HG02870 (cell line): ENCODE data around the gene GABBR2.

Experiments used
- ATAC-seq: cut with Tn5 transposase; IDR thresholded peaks from one replicate; pipeline ENCODE4 v1.9.1; 2021; ENCODE audit warnings: mild to moderate bottlenecking, moderate library complexity; ENCODE audit not compliant: unreplicated experiment

GABBR2 gene

DNA sequence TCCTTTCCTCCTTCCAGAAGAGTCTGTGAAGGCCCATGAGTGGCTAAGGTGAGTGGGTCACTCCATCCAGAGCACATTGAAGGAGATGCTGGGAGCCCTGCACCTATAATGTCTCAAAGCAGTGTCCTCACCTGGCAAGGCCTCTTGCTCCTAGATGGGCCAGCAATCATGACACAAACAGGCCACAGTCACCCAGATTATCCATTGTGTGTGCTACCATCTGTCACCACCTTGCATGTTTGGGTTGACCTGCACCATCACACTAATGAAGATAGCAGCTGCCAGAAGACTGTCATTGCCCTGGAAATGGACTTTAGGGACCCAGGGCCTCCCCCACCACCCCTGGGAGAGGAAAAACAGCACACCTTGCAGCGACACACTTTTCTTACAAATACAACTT, 69.6 kb downstream of the GABBR2 start:
- no peak for ATAC-seq

DNA sequence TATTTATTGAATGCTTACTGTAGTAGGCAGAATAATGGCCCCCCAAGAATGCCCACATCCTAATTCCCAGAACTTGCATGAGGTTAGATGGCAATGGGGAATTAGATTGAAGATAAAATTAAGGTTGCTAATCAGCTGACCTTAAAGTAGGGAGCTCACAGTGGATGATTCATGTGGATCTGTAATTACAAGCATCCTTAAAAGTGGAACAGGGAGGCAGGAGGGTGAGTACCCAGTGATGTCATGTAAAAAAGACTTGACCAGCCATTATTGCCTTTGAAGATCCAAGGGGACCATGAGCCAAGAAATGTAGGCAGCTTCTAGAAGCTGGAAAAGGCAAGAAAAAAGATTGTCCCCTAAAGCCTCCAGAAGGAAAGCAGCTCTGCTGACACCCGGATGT, 71.4 kb downstream of the GABBR2 start:
- no peak for ATAC-seq

DNA sequence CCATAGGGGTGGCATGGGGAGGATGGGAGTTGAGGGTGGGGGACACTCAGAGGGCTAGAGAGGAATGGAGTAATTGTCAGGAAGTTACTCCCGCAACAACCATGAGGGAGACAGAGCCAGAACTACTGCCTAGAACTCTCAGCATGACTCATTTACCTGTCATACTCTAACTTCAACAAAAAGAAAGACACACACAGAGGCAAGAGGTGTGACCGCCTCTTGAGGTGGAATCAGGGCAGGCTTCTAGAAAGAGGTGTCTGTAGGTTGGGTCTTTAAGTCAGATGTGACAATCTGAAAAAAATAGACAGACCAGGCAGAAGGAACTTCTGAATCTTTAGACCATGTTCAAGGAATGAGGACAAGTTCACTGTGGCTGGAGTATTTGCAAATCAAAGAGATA, 73.4 kb downstream of the GABBR2 start:
- no peak for ATAC-seq

DNA sequence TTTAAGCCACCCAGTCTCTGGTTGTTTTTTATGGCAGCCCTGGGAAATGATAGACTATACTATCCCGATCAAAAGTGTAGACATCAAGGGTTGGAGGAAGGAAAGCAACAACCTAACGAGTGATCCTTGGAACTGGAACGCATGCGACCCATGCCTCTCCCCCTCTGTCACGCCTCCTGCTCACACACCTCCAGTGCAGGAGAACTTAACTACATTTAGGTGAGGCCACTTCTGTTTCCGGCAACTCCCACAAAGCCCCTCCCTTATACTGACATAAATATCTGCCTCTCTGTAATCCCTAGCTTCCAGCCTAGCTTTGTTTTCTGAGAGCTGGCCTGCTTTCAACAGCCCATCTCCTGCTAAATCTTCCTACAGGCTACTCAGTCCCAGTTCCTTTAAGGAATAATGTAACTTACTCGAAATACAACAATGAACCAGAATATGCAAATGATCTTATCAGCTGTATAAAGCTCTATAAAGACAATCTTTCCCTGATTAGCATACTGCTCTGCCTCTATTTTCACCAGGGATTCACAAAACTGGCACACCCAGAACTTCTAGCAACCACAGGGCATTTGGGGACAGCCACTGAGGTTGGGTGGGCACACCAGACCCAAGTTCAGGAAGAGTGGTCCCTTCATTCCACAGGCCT, 73.9 kb downstream of the GABBR2 start:
- ATAC-seq: no peak

DNA sequence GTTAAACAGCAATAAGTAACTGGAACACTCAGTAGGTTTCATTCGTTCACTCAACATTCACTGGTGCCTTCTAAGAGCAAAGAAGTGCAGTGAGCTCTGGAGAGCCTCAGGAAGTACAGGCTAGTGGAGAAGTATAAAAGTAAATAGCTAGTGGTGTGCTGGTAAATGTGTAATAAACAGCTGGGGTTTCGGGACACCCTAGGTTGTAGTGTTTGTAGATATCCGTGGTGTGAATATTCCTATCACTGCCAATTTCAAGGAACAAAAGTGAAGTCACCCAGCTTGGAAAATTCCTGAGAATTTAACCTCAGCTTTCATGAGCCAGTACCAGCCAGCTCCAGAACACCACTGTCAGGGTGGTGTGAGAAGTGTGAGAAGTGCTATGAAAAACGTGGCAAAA, 75.9 kb downstream of the GABBR2 start:
- no peak for ATAC-seq

DNA sequence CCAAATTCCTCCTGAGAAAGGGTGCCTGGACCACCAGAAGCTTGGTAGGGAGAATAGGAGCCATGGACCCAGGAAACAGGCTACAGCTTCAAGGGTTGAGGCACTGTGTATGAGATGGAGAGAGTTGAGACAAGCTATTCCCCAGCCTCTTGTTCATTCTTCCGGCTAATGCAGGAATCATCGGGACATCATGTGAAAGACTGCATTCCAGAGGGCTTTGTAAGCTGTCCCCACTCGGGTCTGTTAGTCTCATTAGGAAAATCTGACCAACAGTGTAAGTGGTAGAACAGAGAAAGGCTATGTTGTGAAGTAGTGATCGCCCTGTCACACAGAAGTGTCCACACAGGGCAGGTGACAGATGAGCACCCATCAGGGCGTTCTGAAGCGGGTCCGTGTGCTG, 81.4 kb downstream of the GABBR2 start:
- ATAC-seq: no peak

DNA sequence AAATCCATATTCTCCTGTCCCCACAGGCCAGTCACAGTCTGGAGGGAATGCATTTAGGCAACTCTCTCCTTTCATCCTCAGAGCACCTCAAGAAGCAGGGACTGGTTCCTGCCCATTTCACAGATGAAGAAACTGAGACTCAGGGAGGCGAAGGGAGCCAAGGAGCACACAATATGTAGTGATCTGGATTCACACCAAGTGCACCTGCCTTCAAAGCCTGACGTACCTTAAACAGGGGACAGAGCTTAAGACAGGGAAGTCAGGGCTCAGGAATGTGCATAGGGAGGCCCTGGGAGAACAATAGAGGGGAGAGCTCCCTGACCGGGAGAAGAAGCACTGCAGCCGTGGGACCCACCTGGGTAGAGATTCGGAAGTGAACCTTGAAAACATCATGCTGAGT, 83.0 kb downstream of the GABBR2 start:
- no peak for ATAC-seq

DNA sequence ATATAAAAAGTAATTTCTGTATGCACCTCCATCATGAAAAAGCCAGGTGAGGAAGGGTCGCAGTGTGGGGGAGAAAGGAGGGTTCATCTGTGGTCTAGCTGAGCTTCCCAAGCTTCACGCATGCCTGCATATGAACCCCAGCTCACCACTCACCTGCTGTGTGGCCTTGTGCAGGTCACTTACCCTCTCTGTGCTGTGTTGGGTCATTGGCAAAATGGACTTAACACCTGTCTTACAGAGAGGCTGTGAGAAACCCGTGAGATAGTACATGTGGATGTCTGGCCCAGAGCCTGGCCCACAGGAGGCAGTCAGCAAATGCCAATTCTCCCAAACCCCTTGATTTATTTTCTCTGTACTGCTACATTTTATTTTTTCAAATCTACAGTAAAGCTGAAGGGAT, 88.9 kb downstream of the GABBR2 start:
- no peak for ATAC-seq

DNA sequence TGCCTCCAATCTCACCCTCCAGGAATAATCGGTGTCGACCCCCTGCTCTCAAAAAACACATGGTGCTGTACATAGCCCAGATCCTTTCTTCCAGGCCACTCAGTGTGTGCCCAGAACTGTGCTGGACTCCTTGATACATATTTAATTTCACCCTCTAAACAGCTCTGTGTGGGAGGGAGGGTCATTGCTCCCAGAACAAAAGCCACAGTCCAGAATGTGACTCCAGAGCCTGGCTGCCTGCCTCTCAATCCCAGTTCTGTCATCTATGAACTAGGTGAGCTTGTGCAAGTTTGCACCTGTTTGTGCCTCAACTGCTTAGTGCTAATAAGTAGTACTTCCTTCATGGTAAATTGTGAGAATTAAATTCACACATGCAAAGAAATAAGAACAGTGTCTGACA, 93.1 kb downstream of the GABBR2 start:
- no peak for ATAC-seq

DNA sequence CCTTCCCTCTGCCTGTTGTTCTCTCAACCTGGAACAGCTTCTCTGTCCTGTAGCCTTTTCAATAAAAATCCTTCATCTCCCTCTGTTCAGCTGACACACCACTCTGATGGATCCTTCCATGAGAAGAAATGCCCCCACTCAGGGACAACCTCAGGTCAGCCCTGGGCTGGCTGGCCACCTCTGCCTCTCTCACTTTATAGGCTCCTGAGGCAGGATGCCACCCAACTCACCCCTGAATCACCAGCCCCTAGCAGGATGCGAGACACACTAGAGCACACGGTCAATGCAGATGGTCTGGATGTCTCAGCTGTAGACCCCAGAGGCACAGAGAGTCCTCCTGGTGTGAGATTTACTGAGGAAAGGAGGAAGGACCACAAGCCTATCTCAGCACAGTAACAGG, 93.8 kb downstream of the GABBR2 start:
- ATAC-seq: no peak

DNA sequence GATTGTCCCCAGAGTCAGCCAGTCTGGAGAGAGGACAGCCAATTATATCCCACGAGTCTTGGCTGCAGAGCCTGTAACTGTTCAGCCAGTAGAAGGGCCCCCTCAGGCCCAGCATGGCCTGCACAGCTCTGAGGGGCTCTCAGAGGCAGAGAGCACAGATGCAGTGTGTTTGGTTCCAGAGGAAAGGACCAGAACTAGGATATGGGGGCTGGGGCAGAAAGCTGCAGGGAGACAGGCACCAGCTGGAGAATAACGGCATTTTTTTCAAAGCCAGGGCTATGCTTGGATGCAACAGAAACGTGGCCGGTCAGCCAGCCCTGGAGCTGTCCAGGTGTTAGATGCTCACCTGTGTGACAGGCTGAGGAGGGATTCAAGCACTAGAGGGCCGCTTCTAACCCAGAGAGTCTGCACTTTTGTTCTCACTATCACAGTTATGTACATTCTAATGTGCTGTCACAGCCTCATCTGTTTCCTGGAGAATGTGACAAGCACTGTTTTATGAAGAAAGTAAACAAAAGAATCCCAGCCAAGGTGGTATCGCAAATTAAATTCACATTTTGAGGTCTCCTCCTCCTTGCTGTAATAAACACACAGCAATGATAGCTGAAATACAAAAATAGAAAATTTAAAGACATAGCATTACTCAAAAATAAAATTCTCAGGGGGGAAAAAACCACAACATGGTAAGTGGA, 96.5 kb downstream of the GABBR2 start:
- ATAC-seq: no peak

DNA sequence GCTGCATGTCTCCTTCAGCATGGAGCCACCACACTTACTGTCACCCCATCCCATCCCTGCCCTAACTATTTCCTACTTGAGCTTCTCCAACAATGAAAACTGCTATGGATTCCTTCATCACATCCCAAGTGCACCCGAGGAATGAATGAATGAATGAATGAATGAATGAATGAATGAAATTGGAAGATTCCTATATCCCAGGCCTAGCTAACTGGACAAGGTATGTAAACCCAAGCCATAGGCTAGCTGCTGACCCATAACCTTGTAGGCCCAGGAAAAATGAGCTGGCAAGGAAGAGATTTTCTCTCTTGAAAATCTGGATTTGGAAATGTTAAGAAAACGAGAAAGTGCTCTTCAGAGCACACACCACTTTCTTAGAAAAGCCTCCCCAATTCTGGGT, 97.4 kb downstream of the GABBR2 start:
- ATAC-seq: no peak

DNA sequence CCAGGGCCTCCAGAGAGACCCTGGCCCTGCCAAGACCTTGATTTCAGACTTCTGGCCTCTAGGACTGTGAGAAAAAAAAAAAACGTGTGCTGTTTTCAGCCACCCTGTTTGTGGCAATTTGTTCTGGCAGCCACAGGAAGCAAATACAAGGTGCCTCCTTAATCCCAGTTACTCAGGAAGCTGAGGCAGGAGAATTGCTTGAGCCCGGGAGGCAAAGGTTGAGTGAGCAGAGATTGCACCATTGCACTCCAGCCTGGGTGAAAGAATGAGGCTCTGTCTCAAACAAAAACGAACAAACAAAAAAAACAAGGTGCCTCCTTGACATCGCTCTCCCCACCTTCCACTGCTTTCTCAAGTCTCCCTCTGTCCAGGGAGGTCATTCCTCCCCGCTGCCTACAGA, 98.0 kb downstream of the GABBR2 start:
- ATAC-seq: no peak

DNA sequence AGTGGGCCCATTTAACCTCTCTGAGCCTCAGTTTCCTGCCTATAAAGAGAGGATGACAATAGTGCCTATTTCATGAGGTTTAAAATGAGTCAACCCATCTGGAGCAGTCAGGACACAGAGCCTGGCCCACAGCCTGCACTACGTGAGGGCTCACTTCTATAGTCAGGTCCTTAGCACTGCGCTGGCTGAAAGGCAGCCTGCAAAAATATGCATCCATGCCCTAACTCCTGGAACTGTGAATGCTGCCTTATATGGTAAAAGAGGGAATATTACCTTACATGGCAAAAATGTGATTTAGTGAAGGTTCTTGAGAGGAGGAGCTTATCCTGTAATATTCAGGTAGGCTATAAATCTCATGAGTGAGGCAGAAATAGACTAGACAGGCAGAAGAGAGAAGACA, 98.5 kb downstream of the GABBR2 start:
- ATAC-seq: no peak

DNA sequence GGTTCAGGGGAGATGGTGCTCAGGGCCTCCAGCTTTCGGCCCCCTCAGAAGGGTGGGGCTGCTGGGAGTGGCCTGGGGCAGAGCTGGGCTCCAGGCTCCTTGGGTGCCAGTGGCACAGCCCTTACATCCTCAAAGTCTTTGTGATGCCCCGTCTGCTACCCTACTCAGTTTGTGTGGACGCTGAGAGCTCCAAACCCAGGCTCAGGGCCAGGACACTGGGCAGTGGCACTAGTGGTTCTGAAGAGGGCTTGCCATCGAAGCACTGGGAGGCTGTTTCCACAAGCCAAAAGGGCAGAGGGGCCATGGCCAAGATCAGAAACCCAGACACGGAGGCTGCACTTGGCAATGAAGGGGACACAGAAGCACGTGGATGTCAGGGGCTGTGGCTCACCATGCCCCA, 99.1 kb downstream of the GABBR2 start:
- no peak for ATAC-seq

DNA sequence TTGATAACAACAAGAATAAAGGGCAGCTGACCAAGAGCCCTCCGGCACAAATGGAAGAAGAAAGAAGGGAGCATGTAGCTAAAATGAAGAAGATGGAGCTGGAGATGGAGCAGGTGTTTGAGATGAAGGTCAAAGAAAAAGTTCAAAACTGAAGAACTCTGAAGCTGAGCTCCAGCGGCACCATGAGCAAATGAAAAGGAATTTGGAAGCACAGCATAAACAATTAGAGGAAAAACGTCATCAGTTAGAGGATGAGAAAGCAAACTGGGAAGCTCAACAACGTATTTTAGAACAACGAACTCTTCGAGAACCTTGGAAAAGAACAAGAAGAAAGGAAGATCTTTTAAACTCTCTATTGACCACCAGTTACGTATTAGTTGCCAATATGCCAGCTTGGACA, 100.9 kb downstream of the GABBR2 start:
- no peak for ATAC-seq

DNA sequence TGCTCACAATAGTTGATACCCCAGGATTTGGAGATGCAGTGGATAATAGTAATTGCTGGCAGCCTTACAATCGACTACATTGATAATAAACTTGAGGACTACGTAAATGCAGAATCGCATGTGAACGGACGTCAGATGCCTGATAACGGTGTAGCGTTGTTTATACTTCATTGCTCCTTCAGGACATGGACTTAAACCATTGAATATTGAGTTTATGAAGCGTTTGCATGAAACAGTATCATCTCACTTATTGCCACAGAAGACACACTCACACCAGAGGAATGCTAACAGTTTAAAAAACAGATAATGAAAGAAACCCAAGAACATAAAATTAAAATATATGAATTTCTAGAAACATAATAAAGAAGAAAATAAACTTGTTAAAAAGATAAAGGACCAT, 101.6 kb downstream of the GABBR2 start:
- no peak for ATAC-seq

DNA sequence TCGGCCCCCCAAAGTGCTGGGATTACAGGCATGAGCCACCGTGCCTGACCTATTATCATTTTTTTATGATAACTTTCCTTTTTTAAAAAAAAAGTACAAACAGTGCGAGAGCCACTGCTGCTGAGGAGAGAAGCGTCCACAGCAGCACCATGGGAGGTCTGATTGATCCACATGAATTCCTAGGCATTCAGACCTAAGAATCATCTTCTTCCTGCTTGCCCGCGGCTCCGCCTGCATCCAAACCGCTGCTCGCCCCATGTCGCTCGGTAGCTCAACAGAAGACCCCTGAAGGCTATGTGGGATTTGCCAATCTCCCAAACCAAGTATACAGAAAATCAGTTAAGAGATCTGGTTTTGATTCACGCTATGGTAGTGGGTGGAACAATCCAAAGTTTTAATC, 102.0 kb downstream of the GABBR2 start:
- ATAC-seq: no peak

DNA sequence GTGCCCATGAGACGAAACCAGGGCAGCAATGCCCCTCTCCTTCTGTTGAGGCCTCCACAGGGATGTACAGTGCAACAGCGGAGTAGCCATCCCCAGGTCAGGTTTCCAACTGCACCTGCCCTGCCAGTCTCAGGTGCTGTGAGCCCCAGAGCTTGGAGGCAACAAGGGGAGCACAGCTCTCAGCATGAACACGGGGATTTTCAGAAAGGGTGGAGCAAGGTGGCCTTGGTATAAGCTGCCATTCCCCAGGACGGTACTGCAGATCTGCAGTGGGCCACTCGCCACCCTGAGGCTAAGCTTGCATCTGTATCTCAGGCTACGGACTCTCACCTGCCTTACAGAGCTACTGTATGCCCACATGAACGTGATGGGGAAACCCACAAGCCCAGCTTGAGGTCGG, 103.6 kb downstream of the GABBR2 start:
- no peak for ATAC-seq

DNA sequence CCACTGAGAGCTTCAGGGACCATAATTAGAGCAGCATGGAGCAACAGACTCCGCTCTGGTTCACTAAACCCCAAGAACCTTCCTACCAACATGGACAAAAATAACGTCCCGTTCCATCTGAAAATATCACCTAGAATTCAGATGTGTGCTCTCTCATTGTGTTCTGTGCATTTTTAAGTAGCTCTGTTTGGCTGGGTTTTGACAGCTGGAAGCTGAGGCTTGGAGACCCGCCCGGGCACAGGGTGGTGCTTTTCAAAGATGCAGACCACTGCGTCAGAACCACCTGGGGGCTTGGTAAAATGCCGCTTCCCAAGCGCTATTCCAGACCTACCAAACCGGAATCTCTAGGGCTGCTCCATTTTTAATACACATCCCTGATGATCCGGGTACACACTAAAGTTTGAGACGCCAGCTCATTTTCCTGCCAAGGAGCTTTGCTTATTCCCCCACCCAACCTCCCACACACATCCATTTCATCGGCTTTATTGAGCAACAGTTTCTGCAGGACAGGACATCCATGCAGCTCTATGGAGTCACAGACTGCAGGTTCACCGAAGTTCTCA, 104.8 kb downstream of the GABBR2 start:
- no peak for ATAC-seq

DNA sequence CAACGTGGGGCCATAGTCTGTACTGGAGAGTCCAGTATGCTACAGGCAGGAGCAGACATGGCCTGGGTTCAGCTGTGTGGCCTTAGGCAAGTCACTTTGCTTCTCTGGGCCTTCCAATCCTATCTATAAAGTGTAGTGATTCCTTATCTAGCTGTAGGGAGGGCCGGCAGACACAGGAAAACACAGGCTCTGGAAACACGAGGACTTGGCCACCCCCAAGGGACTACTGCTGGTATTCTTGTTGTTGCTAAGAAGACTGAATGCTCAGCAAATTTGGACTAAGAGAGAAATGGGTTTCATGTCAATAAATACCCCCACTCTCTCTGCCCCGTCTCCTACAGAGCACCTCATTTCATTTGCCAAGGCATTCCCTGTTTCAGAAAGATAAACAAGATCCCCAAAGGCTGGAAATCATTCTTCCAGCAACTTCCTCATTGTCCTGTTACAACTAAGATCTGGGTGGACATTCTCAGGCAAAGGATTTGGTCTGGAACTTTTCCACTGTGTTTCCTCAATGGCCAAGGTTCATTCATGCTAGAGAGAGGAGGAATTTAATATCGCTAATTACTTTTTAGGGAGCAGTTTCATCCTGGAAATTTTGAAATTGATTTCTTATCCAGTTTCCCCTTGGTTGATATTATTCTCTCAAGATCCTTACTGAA, 105.8 kb downstream of the GABBR2 start:
- no peak for ATAC-seq

DNA sequence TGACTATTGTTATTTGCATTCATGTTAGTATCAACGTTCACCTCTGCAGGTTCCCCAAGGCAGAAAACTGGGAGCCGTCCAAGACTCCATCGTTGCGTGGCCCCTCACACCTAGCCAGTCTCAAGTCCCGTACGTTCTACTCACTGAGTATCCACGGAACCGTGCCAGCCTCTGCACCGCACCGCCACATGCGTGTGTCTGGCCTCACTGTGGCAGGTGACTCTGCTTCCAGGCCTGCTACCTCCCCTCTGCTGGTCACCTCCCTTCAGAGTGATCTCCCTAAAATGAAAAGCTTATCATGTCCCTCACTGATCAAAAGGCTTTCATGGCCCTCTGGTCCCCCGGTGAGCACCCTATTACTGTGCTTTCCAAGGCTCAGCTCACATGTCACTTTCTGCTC, 108.1 kb downstream of the GABBR2 start:
- no peak for ATAC-seq
